ENCODE results near the gene CTNNA3.

CTNNA3 gene

DNA sequence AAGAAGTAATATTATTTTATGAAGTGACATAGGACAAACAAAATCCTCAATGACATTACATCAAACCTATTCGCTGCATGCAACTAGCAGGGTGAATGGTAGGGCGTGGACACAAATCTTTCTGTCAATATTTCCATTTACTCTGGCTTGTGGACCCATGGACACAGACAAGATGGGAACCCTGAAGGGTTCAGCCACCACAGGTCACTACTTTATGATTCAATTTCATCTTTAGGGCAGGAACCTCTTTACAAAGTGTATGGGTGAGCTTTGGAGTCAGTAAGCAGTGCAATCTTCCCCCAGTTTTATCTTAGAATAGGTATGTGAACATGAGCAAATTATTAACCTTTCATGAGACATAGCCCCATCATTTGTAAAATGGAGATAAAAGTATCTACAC, 1752.5 kb downstream of the CTNNA3 start:
- Histone ChIP-seq H3K4me2 (ENCODE audit: low read length) (no peak overlapping the region), H3K4me1 (ENCODE audit: control insufficient read depth, insufficient read depth, low read length) (peaks cover 11% of the 10 kb centered on the region), H3K9me3 (replicated peaks; ENCODE audit: low read length) (no peaks in the 10 kb centered on the region), H3K36me3 (ENCODE audit: insufficient read depth, low read length) (no peaks in the 10 kb centered on the region), H3K27me3 (ENCODE audit: control insufficient read depth, insufficient read depth, low read length) (no peaks in the 10 kb centered on the region), H3K4me3 (ENCODE audit: low read length) (no peak overlapping the region), H3K9ac (ENCODE audit: low read depth, low read length) (no peak overlapping the region)

DNA sequence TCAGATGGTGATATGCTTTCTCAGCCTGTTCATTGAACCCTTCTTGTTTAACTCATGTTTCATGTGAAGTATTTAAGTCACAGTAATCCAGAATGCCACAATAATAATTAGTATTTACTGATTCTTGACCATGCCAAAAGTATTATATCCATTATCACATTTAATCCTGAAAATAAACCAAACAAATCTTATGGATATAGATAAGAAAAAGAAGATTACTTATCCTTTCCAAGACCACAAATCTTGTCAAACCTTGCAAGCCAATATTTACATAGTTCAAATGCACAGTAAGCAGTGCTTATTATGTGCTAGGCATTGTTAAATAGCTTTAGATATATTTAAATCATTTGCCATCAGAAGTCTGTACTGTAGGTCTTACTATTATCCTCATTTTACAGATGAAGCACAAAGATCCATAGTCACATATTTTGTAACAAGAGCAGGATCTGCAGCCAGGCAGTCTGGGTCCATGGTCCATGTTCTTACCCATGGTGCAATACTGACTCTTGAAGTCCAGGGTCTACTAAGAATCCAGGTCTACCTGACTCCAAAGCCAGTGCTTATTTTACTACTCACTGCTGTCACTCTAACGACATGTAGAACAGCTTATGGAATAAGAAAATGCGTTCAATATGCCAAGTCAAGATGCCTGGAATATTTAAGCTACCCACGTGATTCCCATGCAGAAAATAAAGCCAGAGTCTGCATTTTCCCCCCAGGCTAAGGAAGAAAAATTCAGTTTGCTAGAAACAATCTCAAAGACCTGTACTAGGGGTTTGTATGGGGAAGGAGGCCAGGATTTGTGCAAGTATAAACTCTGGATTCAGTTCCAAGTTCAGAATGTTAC, 1755.0 kb downstream of the CTNNA3 start:
- H3K36me3 ChIP-seq (ENCODE audit: insufficient read depth, low read length), result no peaks in the 10 kb centered on the region
- H3K4me3 ChIP-seq (ENCODE audit: low read length), result no peak overlapping the region
- H3K27me3 ChIP-seq (ENCODE audit: control insufficient read depth, insufficient read depth, low read length), result no peaks in the 10 kb centered on the region
- H3K9ac ChIP-seq (ENCODE audit: low read depth, low read length), result no peak overlapping the region
- H3K4me2 ChIP-seq (ENCODE audit: low read length), result no peak overlapping the region
- peaks cover 11% of the 10 kb centered on the region for H3K4me1 ChIP-seq (ENCODE audit: control insufficient read depth, insufficient read depth, low read length)
- no peaks in the 10 kb centered on the region for H3K9me3 ChIP-seq (replicated peaks; ENCODE audit: low read length)

DNA sequence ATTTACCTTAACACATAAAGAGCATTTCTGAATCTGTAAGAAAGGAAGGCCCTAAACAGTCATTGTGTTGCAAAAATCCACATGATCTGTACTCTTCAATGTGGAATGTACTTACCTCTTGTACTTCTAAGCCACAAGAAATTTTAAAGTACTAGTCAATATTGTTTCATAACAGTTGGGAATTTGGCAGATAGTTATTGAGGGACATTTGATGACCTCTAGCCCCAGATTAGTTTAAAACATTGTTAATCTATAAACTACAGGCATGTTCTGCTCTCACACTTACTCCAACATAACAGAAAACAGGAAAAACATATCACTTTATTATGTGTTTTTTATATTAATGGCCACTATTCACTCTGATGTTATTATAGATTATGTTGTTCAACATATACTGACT, 1755.9 kb downstream of the CTNNA3 start:
- H3K4me3 ChIP-seq (ENCODE audit: low read length), result no peak overlapping the region
- H3K9me3 ChIP-seq (replicated peaks; ENCODE audit: low read length), result no peaks in the 10 kb centered on the region
- no peaks in the 10 kb centered on the region for H3K27me3 ChIP-seq (ENCODE audit: control insufficient read depth, insufficient read depth, low read length)
- H3K4me2 ChIP-seq (ENCODE audit: low read length), result no peak overlapping the region
- no peak overlapping the region for H3K9ac ChIP-seq (ENCODE audit: low read depth, low read length)
- no peaks in the 10 kb centered on the region for H3K36me3 ChIP-seq (ENCODE audit: insufficient read depth, low read length)
- H3K4me1 ChIP-seq (ENCODE audit: control insufficient read depth, insufficient read depth, low read length), result peaks cover 7% of the 10 kb centered on the region

DNA sequence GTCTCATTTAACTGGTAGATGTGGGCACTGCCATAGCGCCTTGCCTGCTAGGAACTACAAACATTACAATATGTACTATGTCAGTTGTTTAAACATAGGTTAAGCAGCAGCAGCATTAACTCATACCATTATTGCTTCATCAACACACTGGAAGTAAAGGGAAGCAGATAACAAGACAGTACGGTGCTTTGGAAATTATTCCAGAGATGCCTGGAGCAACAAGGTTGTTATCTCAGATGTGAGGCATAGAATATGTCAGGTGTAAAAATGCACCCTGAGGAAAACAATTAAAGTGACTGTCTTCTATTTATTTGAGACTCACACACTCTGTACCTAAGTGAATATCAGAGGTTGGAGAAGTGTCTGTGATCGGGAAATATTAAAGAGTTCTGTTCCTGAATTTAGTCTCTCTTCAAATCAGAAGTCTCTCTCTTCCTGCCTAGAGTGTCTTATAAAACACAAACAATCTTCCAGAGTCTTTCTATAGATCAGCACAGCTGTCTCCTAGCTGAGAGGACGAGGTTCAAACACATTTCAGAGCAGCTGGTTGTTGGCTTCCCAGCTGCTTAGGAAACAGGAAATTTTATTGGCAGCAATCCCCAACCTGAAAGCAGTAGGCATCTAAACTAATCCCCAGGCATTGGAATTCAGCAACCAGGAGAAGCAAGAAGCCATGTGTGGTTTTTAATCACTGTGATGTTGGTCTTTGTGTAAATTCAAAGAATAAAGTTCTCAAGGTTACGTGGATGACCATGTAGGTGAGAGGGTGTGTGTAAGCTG, 1764.5 kb downstream of the CTNNA3 start:
- Histone ChIP-seq H3K27me3 (ENCODE audit: control insufficient read depth, insufficient read depth, low read length) (no peaks in the 10 kb centered on the region), H3K4me1 (ENCODE audit: control insufficient read depth, insufficient read depth, low read length) (no peaks in the 10 kb centered on the region), H3K36me3 (ENCODE audit: insufficient read depth, low read length) (no peaks in the 10 kb centered on the region), H3K9ac (ENCODE audit: low read depth, low read length) (no peak overlapping the region), H3K4me2 (ENCODE audit: low read length) (no peak overlapping the region), H3K9me3 (replicated peaks; ENCODE audit: low read length) (no peaks in the 10 kb centered on the region), H3K4me3 (ENCODE audit: low read length) (no peak overlapping the region)

DNA sequence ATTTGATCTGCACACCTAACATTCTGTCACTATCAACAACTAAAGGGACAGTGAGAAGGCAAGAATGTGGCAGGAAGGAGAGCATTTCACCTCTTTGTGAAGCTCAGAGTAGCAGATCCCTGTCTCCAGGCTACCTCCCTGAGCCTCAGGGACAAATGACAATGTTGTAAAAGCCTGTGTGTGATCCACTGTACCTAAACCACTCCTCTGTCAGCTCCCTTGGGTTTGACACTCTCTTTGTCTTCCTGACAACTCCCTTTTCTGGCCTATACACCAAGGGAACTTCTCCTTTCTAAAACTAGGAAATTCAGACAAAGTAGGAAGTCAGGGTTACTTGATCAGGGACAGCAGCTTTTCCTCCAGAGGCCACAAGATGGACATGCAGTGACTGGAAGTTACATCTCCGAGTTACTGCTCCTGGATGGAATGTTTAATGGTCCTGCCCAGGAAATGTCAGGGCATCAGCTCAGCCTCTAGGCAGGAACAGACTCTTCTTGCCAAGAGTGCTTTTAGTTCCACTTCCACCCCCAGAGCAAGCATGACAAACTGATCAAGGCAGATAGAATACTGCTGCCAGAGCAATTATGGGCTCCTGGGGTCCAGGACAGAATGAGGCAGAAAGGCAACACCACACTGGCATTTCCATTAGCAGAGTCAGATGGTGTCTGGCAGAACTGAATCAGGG, 1784.7 kb downstream of the CTNNA3 start:
- Histone ChIP-seq H3K4me3 (ENCODE audit: low read length) (no peak overlapping the region), H3K4me2 (ENCODE audit: low read length) (no peak overlapping the region), H3K9ac (ENCODE audit: low read depth, low read length) (no peak overlapping the region), H3K36me3 (ENCODE audit: insufficient read depth, low read length) (no peaks in the 10 kb centered on the region), H3K27me3 (ENCODE audit: control insufficient read depth, insufficient read depth, low read length) (no peaks in the 10 kb centered on the region), H3K4me1 (ENCODE audit: control insufficient read depth, insufficient read depth, low read length) (no peaks in the 10 kb centered on the region), H3K9me3 (replicated peaks; ENCODE audit: low read length) (no peaks in the 10 kb centered on the region)

DNA sequence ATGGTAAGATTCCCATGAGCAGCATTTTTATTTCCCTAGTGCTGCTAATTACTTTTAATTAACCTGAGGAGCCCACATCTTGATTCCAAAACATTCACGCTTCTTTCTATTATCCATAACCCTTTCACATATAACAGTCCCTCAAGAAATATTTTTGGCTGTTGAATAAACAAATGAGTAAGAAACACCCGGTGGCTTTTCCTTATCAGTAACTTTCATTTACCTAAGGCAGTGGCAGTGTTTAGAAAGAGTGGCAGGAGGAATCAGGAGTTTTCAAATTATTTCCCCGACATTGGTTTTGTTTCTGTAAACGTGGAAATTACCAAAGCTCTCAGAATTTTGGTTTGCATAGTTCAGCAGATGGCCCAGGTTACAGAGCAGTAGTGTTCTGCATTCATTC, 1785.8 kb downstream of the CTNNA3 start:
- no peaks in the 10 kb centered on the region for H3K27me3 ChIP-seq (ENCODE audit: control insufficient read depth, insufficient read depth, low read length)
- no peak overlapping the region for H3K4me2 ChIP-seq (ENCODE audit: low read length)

DNA sequence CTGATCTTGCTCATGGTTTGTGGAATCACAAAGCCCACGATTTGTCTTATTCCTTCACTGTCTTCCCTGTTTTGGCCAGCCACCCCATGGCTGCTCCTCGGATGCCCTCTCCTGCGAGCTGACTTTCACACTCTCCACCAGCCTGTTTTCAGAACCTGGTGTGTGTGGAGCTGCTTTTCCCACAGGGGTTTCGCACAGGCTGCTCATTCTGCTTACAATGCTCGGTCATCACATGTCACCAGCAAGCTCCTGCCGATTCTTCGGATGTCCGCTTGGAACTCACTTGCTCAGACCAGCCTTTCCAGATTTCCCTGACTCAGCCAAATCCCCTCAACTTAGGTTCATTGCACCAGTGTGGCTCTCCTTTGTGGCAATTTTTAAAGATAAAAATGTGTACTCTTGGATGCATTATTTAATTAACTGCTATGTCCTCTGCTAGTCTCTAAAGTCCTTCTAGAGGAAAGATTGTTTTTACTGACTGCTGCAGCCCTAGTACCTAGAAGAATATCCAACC, 1788.7 kb downstream of the CTNNA3 start:
- H3K9ac ChIP-seq (ENCODE audit: low read depth, low read length), result no peak overlapping the region
- no peaks in the 10 kb centered on the region for H3K36me3 ChIP-seq (ENCODE audit: insufficient read depth, low read length)
- H3K27me3 ChIP-seq (ENCODE audit: control insufficient read depth, insufficient read depth, low read length), result no peaks in the 10 kb centered on the region
- H3K9me3 ChIP-seq (replicated peaks; ENCODE audit: low read length), result no peaks in the 10 kb centered on the region
- no peak overlapping the region for H3K4me3 ChIP-seq (ENCODE audit: low read length)
- H3K4me2 ChIP-seq (ENCODE audit: low read length), result no peak overlapping the region
- no peaks in the 10 kb centered on the region for H3K4me1 ChIP-seq (ENCODE audit: control insufficient read depth, insufficient read depth, low read length)

More for the DNA sequence above, 1785.8 kb downstream of the CTNNA3 start:
- H3K9me3 ChIP-seq (replicated peaks; ENCODE audit: low read length), result no peaks in the 10 kb centered on the region
- no peaks in the 10 kb centered on the region for H3K4me1 ChIP-seq (ENCODE audit: control insufficient read depth, insufficient read depth, low read length)
- H3K36me3 ChIP-seq (ENCODE audit: insufficient read depth, low read length), result no peaks in the 10 kb centered on the region
- no peak overlapping the region for H3K4me3 ChIP-seq (ENCODE audit: low read length)
- no peak overlapping the region for H3K9ac ChIP-seq (ENCODE audit: low read depth, low read length)

DNA sequence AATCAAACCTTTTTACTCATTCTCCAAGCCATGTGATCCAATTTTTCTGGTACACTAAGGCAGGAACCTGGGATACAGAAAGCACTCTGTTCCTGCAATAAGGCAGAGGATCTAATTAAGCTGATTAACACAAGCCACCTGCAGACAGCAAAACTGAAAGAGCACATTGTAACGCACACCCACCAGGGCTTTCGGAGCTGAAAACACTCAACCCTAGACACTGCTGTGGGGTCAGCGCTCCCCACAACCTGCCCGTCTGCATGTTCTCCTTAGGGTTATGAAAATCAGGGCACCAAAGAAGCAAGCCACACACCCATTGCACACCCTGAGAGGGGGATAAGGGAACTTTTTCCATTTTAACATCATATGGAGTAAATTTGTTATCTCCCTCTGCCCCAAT, 1792.4 kb downstream of the CTNNA3 start:
- no peaks in the 10 kb centered on the region for H3K9me3 ChIP-seq (replicated peaks; ENCODE audit: low read length)
- H3K4me2 ChIP-seq (ENCODE audit: low read length), result no peak overlapping the region
- no peak overlapping the region for H3K9ac ChIP-seq (ENCODE audit: low read depth, low read length)
- H3K4me3 ChIP-seq (ENCODE audit: low read length), result no peak overlapping the region
- no peaks in the 10 kb centered on the region for H3K27me3 ChIP-seq (ENCODE audit: control insufficient read depth, insufficient read depth, low read length)
- H3K4me1 ChIP-seq (ENCODE audit: control insufficient read depth, insufficient read depth, low read length), result no peaks in the 10 kb centered on the region
- no peaks in the 10 kb centered on the region for H3K36me3 ChIP-seq (ENCODE audit: insufficient read depth, low read length)

DNA sequence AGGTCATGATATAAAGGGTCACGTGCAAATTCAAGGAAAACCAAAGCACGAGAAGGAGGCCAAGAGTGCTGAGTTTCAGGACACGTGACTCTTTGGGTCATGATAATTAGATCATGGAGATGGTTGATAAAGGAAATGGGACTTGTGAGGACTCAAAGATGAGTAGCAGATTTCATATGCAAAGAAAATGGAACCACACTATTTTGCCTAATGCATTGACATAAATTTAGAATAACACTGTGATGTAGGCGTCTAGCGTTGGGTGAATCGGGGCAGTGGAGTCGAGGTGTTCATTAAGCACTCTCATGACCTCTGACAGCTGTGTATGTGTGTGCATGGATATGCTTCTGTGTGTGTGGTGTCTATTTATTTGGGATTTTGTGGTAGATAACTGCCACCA, 1795.7 kb downstream of the CTNNA3 start:
- Histone ChIP-seq H3K4me1 (ENCODE audit: control insufficient read depth, insufficient read depth, low read length) (no peaks in the 10 kb centered on the region), H3K27me3 (ENCODE audit: control insufficient read depth, insufficient read depth, low read length) (no peaks in the 10 kb centered on the region), H3K9me3 (replicated peaks; ENCODE audit: low read length) (no peaks in the 10 kb centered on the region), H3K4me3 (ENCODE audit: low read length) (no peak overlapping the region), H3K36me3 (ENCODE audit: insufficient read depth, low read length) (no peaks in the 10 kb centered on the region), H3K9ac (ENCODE audit: low read depth, low read length) (no peak overlapping the region), H3K4me2 (ENCODE audit: low read length) (no peak overlapping the region)

DNA sequence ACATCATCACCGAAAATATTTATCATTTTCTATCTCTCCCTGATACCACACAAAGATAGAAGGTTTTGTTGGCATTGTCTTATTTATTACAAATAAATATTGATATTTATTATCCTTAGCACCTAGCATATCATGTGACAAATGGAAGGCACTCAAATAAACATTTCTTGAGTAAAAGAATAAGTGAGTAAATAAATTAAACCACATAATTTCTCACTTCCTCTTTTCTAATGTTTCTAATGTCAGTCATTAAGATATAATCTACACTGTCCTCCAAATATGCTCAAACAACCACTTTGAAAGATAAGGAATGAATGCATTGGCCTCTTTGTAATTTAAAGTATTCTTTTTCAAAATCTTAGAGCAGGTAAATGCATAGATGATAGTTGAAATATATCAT, 1797.9 kb downstream of the CTNNA3 start:
- Histone ChIP-seq H3K9me3 (replicated peaks; ENCODE audit: low read length) (no peaks in the 10 kb centered on the region), H3K36me3 (ENCODE audit: insufficient read depth, low read length) (no peaks in the 10 kb centered on the region), H3K4me2 (ENCODE audit: low read length) (no peak overlapping the region), H3K27me3 (ENCODE audit: control insufficient read depth, insufficient read depth, low read length) (no peaks in the 10 kb centered on the region), H3K9ac (ENCODE audit: low read depth, low read length) (no peak overlapping the region), H3K4me3 (ENCODE audit: low read length) (no peak overlapping the region), H3K4me1 (ENCODE audit: control insufficient read depth, insufficient read depth, low read length) (no peaks in the 10 kb centered on the region)

DNA sequence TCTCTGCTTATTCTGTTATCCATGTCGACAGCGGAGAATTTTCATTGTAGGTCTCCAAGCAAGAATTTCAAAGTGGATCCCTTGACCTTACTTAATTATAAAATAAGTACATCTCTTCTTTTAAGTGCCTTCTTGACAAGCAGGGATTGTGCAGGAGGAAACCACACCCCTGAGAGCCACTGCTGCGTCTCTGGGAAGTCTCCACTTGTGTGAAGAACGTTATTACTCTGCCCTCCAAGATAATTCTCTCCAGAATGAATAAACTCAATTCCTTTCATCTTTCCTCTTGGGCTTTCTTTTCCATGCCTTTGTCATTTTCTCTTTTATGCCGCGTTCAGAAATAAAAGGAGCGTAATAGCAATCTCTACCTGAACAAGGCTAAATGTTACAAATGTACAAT, 1801.0 kb downstream of the CTNNA3 start:
- Histone ChIP-seq H3K9ac (ENCODE audit: low read depth, low read length) (no peak overlapping the region), H3K36me3 (ENCODE audit: insufficient read depth, low read length) (no peaks in the 10 kb centered on the region), H3K4me1 (ENCODE audit: control insufficient read depth, insufficient read depth, low read length) (no peaks in the 10 kb centered on the region), H3K27me3 (ENCODE audit: control insufficient read depth, insufficient read depth, low read length) (no peaks in the 10 kb centered on the region), H3K4me2 (ENCODE audit: low read length) (no peak overlapping the region), H3K4me3 (ENCODE audit: low read length) (no peak overlapping the region), H3K9me3 (replicated peaks; ENCODE audit: low read length) (no peaks in the 10 kb centered on the region)

Data from skeletal muscle satellite cell (primary cell).